Endometrium (tissue), 2 donors: Measurements from ENCODE around the gene ANKS4B.
"Not testable (repeated sequence)": the region's sequence is repeated elsewhere in the genome, so short reads cannot be mapped to it uniquely, and the experiment has no call there.

ENCODE experiments used
- FAIRE-seq: peaks from 2 replicates; lab custom pipeline; 2012; peaks lifted over from hg19 to GRCh38; lab: Jason Lieb, UNC
- donor health status: control.
- donor health status: control.

ANKS4B gene

GRCh38 chr16:21233521-21234150, at the start of gene ANKS4B:
TSS of gene ANKS4B (plus strand) at chr16:21233699. CDS start at chr16:21233738, 39 bp downstream.
- no peak for FAIRE-seq

GRCh38 chr16:21183995-21184394, 49.5 kb upstream of the ANKS4B start:
- FAIRE-seq = no peak

- FAIRE-seq = no peak
These were observed 48.7 kb upstream of the ANKS4B start for GRCh38 chr16:21184834-21185233.

- no peak for FAIRE-seq
These were observed 47.7 kb upstream of the ANKS4B start for GRCh38 chr16:21185659-21186325.

GRCh38 chr16:21186326-21186691, 47.2 kb upstream of the ANKS4B start:
- no peak for FAIRE-seq

- no peak for FAIRE-seq
These were observed 44.2 kb upstream of the ANKS4B start for GRCh38 chr16:21189311-21189710.

GRCh38 chr16:21190013-21190412, 43.5 kb upstream of the ANKS4B start:
- FAIRE-seq = no peak

GRCh38 chr16:21190599-21190998, 42.9 kb upstream of the ANKS4B start:
- FAIRE-seq = no peak

GRCh38 chr16:21192991-21193390, 40.5 kb upstream of the ANKS4B start:
- FAIRE-seq = no peak

- FAIRE-seq = no peak
These were observed 38.7 kb upstream of the ANKS4B start for GRCh38 chr16:21194771-21195301.

GRCh38 chr16:21195330-21195729, 38.2 kb upstream of the ANKS4B start:
- FAIRE-seq = not testable (repeated sequence)

- FAIRE-seq = no peak
These were observed 36.4 kb upstream of the ANKS4B start for GRCh38 chr16:21197112-21197511.

- FAIRE-seq = no peak
These were observed 35.9 kb upstream of the ANKS4B start for GRCh38 chr16:21197621-21198020.

GRCh38 chr16:21199607-21200218, 33.8 kb upstream of the ANKS4B start:
- no peak for FAIRE-seq

- FAIRE-seq = no peak
These were observed 30.2 kb upstream of the ANKS4B start for GRCh38 chr16:21203155-21203797.

GRCh38 chr16:21205303-21205702, 28.2 kb upstream of the ANKS4B start:
- no peak for FAIRE-seq

GRCh38 chr16:21206550-21206949, 26.9 kb upstream of the ANKS4B start:
- FAIRE-seq = no peak

GRCh38 chr16:21208446-21209230, 24.9 kb upstream of the ANKS4B start:
- FAIRE-seq = no peak

GRCh38 chr16:21211486-21211885, 22.0 kb upstream of the ANKS4B start, which contains the start of gene ZP2:
TSS of gene ZP2 (minus strand) at chr16:21211574. CDS start at chr16:21211547, 27 bp downstream.
- no peak for FAIRE-seq

- FAIRE-seq = no peak
These were observed 19.4 kb upstream of the ANKS4B start for GRCh38 chr16:21214086-21214485.

GRCh38 chr16:21217121-21217520, 16.4 kb upstream of the ANKS4B start:
- FAIRE-seq = no peak

- FAIRE-seq = no peak
These were observed 15.3 kb upstream of the ANKS4B start for GRCh38 chr16:21218153-21218552.
